Esophagus (tissue), 2 donors: Measurements from ENCODE around the gene CARD10. TPM values are rescaled to one million over a fixed set of nuclear protein-coding genes. Genes with fewer than 3 reads are reported as not detected.

Experiments used
- H3K27ac ChIP-seq, 2 donors: one replicate each; pipeline ENCODE4 v1.5.1; 2013; ENCODE audit warnings: low read depth in 2 of 2, mild to moderate bottlenecking in 2 of 2, inconsistent platforms in 1 of 2, low read length in 1 of 2, moderate library complexity in 1 of 2
- H3K27me3 ChIP-seq, 2 donors: one replicate each; pipeline ENCODE4 v1.6.1; 2013; ENCODE audit warnings: low read length in 2 of 2, control low read depth in 1 of 2, mild to moderate bottlenecking in 1 of 2; ENCODE audit not compliant: insufficient read depth in 2 of 2, control insufficient read depth in 1 of 2
- H3K36me3 ChIP-seq, 2 donors: one replicate each; pipeline ENCODE4 v1.6.1; 2013; ENCODE audit warnings: low read length in 1 of 2; ENCODE audit not compliant: control insufficient read depth in 2 of 2, insufficient read depth in 2 of 2
- H3K4me1 ChIP-seq, 2 donors: one replicate each; pipeline ENCODE4 v1.6.1; 2013; ENCODE audit warnings: low read length in 1 of 2; ENCODE audit not compliant: control insufficient read depth in 2 of 2, insufficient read depth in 2 of 2
- H3K4me3 ChIP-seq, 2 donors: one replicate each; pipeline ENCODE4 v1.5.1; 2013; ENCODE audit warnings: low read length in 2 of 2, mild to moderate bottlenecking in 2 of 2, low read depth in 1 of 2, moderate library complexity in 1 of 2
- H3K9me3 ChIP-seq, 2 donors: one replicate each; pipeline ENCODE4 v1.6.1; 2013; ENCODE audit warnings: mild to moderate bottlenecking in 2 of 2, low read depth in 1 of 2, low read length in 1 of 2, moderate library complexity in 1 of 2; ENCODE audit not compliant: control insufficient read depth in 2 of 2, insufficient read depth in 1 of 2
- WGBS, 2 donors: extraction: QIAGEN DNeasy Blood & Tissue Kit; methylation state at CpG; one replicate each; pipeline ENCODE4 v1.1.7; 2013; 5-methylcytosine and 5-hydroxymethylcytosine counted together
- polyA plus RNA-seq, 2 donors: library from polyadenylated mRNA; stranded (reverse); fragments of 200-250 nt; gene quantifications; one replicate each; pipeline ENCODE4 v1.2.3, GENCODE V29; 2013
- donor health status: healthy with polysubstance abuse.
- donor health status: Bipolar disorder and iron deficiency.

The CARD10 gene
- polyA plus RNA-seq, 2 donors = 13.0 to 13.1 TPM

- WGBS, 2 donors = 49 to 62% methylated on average over 15 of the region's 15 CpGs
- H3K27me3 ChIP-seq = no peaks in the 10 kb centered on the region
- peaks cover 0 to 18% of the 10 kb centered on the region in 2 donors for H3K4me1 ChIP-seq
- H3K27ac ChIP-seq = peak overlapping the region; percentile 8 to 68
- H3K9me3 ChIP-seq = no peaks in the 10 kb centered on the region
- peaks cover 0 to 12% of the 10 kb centered on the region in 2 donors for H3K36me3 ChIP-seq
- H3K4me3 ChIP-seq = peak overlapping the region; percentile 58 to 77
Measured at GRCh38 chr22:37517826-37518450, 1.3 kb downstream of the CARD10 start.

DNA sequence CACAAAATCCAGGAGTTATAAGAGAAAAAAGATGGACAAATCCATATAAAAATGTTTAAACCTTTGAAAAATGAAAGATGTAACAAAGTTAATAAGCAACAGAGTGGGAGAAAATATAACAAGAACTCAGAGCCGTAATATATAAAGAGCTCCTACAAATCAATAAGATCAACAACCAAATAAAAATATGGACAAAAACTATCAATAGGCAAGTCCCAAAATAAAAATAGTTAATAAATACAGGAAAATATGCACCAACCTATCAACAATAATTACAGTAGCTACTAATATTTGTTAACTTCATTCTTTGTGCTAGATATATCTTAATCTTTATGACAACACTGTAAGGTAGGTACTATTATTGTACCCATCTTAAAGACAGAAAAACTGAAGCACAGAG lies 2.8 kb downstream of the CARD10 start:
- Histone ChIP-seq H3K4me1 (peaks cover 2 to 24% of the 10 kb centered on the region in 2 donors), H3K9me3 (no peaks in the 10 kb centered on the region), H3K27ac (no peak overlapping the region), H3K36me3 (peaks cover 0 to 18% of the 10 kb centered on the region in 2 donors), H3K4me3 (no peak overlapping the region), H3K27me3 (no peaks in the 10 kb centered on the region)
- 71 to 98% methylated on average over 1 of the region's 1 CpG for WGBS, 2 donors

- no peaks in the 10 kb centered on the region for H3K27me3 ChIP-seq
- peaks cover 2 to 24% of the 10 kb centered on the region in 2 donors for H3K4me1 ChIP-seq
Measured at GRCh38 chr22:37515901-37516300, 3.3 kb downstream of the CARD10 start.

GRCh38 chr22:37514526-37515051 lies 4.6 kb downstream of the CARD10 start:
- H3K4me1 ChIP-seq = peaks cover 2 to 21% of the 10 kb centered on the region in 2 donors

More at GRCh38 chr22:37515901-37516300, 3.3 kb downstream of the CARD10 start:
- H3K9me3 ChIP-seq = no peaks in the 10 kb centered on the region
- 88 to 91% methylated on average over 23 of the region's 23 CpGs for WGBS, 2 donors
- no peak overlapping the region for H3K4me3 ChIP-seq
- no peak overlapping the region for H3K27ac ChIP-seq
- H3K36me3 ChIP-seq = peaks cover 0 to 18% of the 10 kb centered on the region in 2 donors

GRCh38 chr22:37511395-37512104 lies 7.7 kb downstream of the CARD10 start:
- Histone ChIP-seq H3K27me3 (no peaks in the 10 kb centered on the region), H3K4me1 (peaks cover 6 to 30% of the 10 kb centered on the region in 2 donors), H3K27ac (peak overlapping the region in 1 of 2 donors; percentile 23), H3K9me3 (no peaks in the 10 kb centered on the region), H3K36me3 (peaks cover 0 to 22% of the 10 kb centered on the region in 2 donors), H3K4me3 (no peak overlapping the region)
- WGBS, 2 donors = 88 to 90% methylated on average over 6 of the region's 6 CpGs

More at GRCh38 chr22:37514526-37515051, 4.6 kb downstream of the CARD10 start:
- WGBS, 2 donors = 59 to 69% methylated on average over 15 of the region's 15 CpGs
- no peaks in the 10 kb centered on the region for H3K27me3 ChIP-seq
- H3K36me3 ChIP-seq = peaks cover 0 to 18% of the 10 kb centered on the region in 2 donors
- no peak overlapping the region for H3K4me3 ChIP-seq
- no peak overlapping the region for H3K27ac ChIP-seq
- H3K9me3 ChIP-seq = no peaks in the 10 kb centered on the region

- no peak overlapping the region for H3K4me3 ChIP-seq
- peaks cover 6 to 30% of the 10 kb centered on the region in 2 donors for H3K4me1 ChIP-seq
- H3K27me3 ChIP-seq = no peaks in the 10 kb centered on the region
- H3K27ac ChIP-seq = peak overlapping the region in 1 of 2 donors; percentile 61
- no peaks in the 10 kb centered on the region for H3K9me3 ChIP-seq
- peaks cover 0 to 21% of the 10 kb centered on the region in 2 donors for H3K36me3 ChIP-seq
- 54 to 62% methylated on average over 10 of the region's 10 CpGs for whole genome bisulfite sequencing, 2 donors
Measured at GRCh38 chr22:37510091-37510490, 9.1 kb downstream of the CARD10 start.

DNA sequence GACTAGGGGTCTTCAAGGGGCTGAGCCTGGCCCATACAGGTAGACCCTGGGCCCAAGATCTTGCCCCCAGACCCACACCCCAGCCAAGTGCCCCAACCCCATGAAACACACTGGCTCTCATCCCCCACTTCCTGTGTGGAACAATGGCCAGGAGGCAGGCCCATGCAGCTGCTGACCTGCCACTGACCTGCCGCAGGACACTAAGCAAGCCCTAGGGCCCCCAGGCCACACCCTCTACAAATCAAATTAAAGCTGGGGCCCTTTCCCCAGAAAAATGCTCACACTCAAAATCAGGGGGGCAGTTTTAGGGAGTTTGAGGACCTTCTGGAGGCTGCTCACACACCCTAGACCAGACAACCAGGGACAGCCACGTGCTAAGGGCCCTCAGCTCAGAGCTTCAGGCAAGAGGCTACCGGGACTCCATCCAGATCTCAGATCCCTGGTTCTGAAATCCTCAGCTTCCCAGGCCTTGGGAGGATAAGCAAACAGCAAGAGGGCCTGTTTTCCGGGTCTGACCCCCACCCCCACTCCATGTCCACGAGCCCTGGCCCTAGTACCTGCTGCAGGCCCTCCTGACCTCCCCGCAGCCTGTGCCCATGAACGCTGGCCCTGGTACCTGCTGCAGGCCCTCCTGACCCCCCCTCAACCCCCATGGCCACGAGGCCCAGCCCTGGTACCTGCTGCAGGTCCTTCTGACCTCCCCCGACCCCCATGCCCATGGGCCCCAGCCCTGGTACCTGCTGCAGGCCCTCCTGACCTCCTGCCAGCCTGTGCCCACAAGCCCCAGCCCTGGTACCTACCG lies 10.0 kb downstream of the CARD10 start:
- H3K4me1 ChIP-seq = peaks cover 6 to 28% of the 10 kb centered on the region in 2 donors
- 41 to 57% methylated on average over 7 to 9 of the region's 10 CpGs for WGBS, 2 donors
- peak overlapping the region; percentile 61 to 82 for H3K27ac ChIP-seq
- H3K27me3 ChIP-seq = no peaks in the 10 kb centered on the region
- no peaks in the 10 kb centered on the region for H3K9me3 ChIP-seq
- peaks cover 0 to 21% of the 10 kb centered on the region in 2 donors for H3K36me3 ChIP-seq
- no peak overlapping the region for H3K4me3 ChIP-seq

GRCh38 chr22:37508431-37508992 lies 10.7 kb downstream of the CARD10 start:
- Histone ChIP-seq H3K4me3 (no peak overlapping the region), H3K36me3 (peaks cover 0 to 19% of the 10 kb centered on the region in 2 donors), H3K4me1 (peaks cover 6 to 28% of the 10 kb centered on the region in 2 donors), H3K9me3 (no peaks in the 10 kb centered on the region), H3K27me3 (no peaks in the 10 kb centered on the region), H3K27ac (peak overlapping the region; percentile 61 to 82)
- WGBS, 2 donors = 30 to 57% methylated on average over 22 of the region's 22 CpGs

DNA sequence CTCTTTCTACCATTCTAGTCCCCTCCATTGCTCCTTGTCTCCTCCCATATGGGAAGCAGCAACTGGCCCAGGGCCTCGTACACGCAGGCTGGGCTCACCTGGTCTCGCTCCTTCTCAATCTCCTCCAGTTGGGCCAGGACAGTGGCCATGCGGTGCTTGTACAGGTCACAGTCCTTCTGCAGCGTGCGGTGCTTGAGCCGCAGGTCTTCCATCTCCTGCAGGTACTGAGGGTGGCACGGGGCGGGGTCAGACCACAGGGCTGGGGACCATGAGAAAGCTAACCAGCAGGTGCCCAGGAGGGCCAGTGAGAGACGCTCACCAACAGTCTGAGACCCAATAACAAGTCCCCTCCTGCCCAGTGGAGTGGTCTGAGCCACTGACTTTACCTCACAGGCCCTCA lies 11.5 kb downstream of the CARD10 start:
- Histone ChIP-seq H3K27ac (no peak overlapping the region), H3K9me3 (no peaks in the 10 kb centered on the region), H3K4me1 (peaks cover 6 to 34% of the 10 kb centered on the region in 2 donors), H3K36me3 (peaks cover 0 to 22% of the 10 kb centered on the region in 2 donors), H3K27me3 (no peaks in the 10 kb centered on the region), H3K4me3 (no peak overlapping the region)
- 92 to 93% methylated on average over 10 of the region's 10 CpGs for whole genome bisulfite sequencing, 2 donors
